ENCODE results near the gene NT5M. TPM values are rescaled to one million over a fixed set of nuclear protein-coding genes. Genes with fewer than 3 reads are reported as not detected.
A peak's percentile ranks its signal among the peaks of the same experiment; 100 is the strongest.

Gene NT5M
- total and polyA plus RNA-seq, 9 of the 15 experiments (the other 6 are each of a cell fraction or from before 2014, with no cell fraction given), result 0.24 to 10.1 (median 3.4) TPM

DNA sequence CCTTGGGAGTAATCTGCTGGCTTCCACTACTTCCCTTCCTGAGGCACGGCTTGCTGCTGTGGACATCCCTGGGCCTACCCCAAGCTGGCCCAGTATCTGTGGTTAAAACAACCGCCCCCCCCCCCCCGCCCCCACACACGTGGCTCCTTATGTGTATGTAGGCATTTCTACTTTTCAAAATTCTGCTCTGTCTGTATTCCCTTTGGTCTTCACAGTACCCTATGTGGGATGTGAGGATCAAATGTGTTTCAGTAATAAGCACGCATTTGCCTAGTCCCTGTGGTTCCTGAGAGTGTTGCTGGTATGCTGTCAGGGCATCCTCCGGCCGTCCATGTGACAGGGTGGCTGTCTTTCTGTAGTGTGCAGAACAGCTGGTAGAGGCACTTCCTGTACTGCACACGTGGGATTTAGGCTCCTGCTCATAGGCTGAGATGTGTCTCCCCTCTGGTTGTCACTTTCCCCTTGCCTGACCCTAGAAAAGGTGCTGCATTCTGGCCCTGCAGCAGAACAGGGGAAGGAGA lies 2.2 kb downstream of the NT5M start:
- Histone ChIP-seq H4K20me1 (replicated peaks; ENCODE audit: control insufficient read depth, insufficient read depth, low read length) (no peaks in the 10 kb centered on the region), H3K4me3 (peak overlapping the region; percentile 74; the same call in 1 of the 2 replicates), H3K9me3 (replicated peaks; ENCODE audit: control insufficient read depth, insufficient read depth, low read depth, low read length) (no peaks in the 10 kb centered on the region), H3K9ac (ENCODE audit: insufficient read depth in 1 of 2, low read depth in 2 of 2, low read length in 2 of 2) (peak overlapping the region; percentile 62 to 85; a peak in 3 of 4 replicates), H3K27ac (ENCODE audit: extremely low read depth, low read depth, low read length) (peak overlapping the region; percentile 89), H3K4me1 (replicated peaks in 1 of 2; ENCODE audit: control insufficient read depth in 2 of 2, insufficient read depth in 2 of 2, low read length in 2 of 2) (peaks cover 18 to 22% of the 10 kb centered on the region in 2 experiments; a peak in 4 of 5 replicates), H3K4me2 (ENCODE audit: insufficient read depth, low read length) (peak overlapping the region; percentile 90), H3K36me3 (ENCODE audit: control insufficient read depth, insufficient read depth, low read length) (peaks cover 9% of the 10 kb centered on the region; the same call in 2 of the 3 replicates), H2AFZ (ENCODE audit: low read depth, low read length) (peak overlapping the region; percentile 79), H3K79me2 (ENCODE audit: control insufficient read depth, insufficient read depth, low read length) (peaks cover 39% of the 10 kb centered on the region), H3K9me1 (ENCODE audit: control insufficient read depth, insufficient read depth, low read length) (no peaks in the 10 kb centered on the region), H3K27me3 (ENCODE audit: control insufficient read depth in 2 of 2, insufficient read depth in 2 of 2, low read length in 2 of 2) (no peaks in the 10 kb centered on the region)
- BruUV-seq (replicated peaks), result no TSS peak
- DNase-seq (ENCODE audit: extremely low read depth in 1 of 4, low spot score in 3 of 4) (peak; percentile 38 to 79 (median 59)), FAIRE-seq (peak; percentile 95), ATAC-seq (peak; percentile 64)
- in situ Hi-C loops (cut with MboI), result no loop called here
- CTCF ChIA-PET (ENCODE audit: low intra/inter-chr PET ratio), result no interaction called here
- intact Hi-C loops (cut with micrococcal nuclease), result no loop called here
- WGBS (ENCODE audit: insufficient coverage, low coverage, missing lambda C conversion rate), result 7% methylated on average over 5 of the region's 8 CpGs
- POLR2A ChIA-PET, result interaction anchor here (0.6 kb wide), 1 partner anchor 67 kb away, joined by 3 read pairs; no protein-coding TSS in a partner anchor
- TF ChIP-seq ILK (tag; IDR thresholded peaks at IDR 0.05; ENCODE audit: borderline replicate concordance, low read depth) (no peak), NR2C2 (CRISPR knock-in tag; IDR thresholded peaks at IDR 0.05) (0 out of 2 replicates have a peak, but pooled peaks have one; percentile 36), NR2C2 (tag; IDR thresholded peaks at IDR 0.05) (no peak), HNRNPK (IDR thresholded peaks at IDR 0.05; ENCODE audit: low read depth, low read length, poor library complexity, severe bottlenecking) (no peak), BHLHE40 (IDR thresholded peaks at IDR 0.05; ENCODE audit: low read length) (peak; percentile 6; the same call in 1 of the 2 replicates), SPI1 (IDR thresholded peaks at IDR 0.05; ENCODE audit: borderline replicate concordance, low read depth, low read length) (0 out of 2 replicates have a peak, but pooled peaks have one; percentile 35), RFX1 (IDR thresholded peaks at IDR 0.05) (no peak), ZNF217 (CRISPR knock-in tag; IDR thresholded peaks at IDR 0.05) (no peak), ZNF316 (IDR thresholded peaks at IDR 0.05) (no peak), MAZ (CRISPR knock-in tag; conservative IDR thresholded peaks at IDR 0.05 in 1 of 2, IDR thresholded peaks at IDR 0.05 in 1 of 2) (0 out of 4 replicates have a peak, but pooled peaks of 1 of the 2 experiments have one; percentile 12), HDAC1 (IDR thresholded peaks at IDR 0.05) (peak in 1 of 2 experiments; percentile 93; a peak in 2 of 4 replicates), FOXK2 (conservative IDR thresholded peaks at IDR 0.05 in 1 of 2, IDR thresholded peaks at IDR 0.05 in 1 of 2; ENCODE audit: low read depth in 2 of 2) (no peak), SMARCA5 (IDR thresholded peaks at IDR 0.05) (no peak), MXI1 (IDR thresholded peaks at IDR 0.05; ENCODE audit: low read depth, low read length) (peak; percentile 78; the same call in 1 of the 2 replicates), RBFOX2 (IDR thresholded peaks at IDR 0.05; ENCODE audit: low read depth, low read length) (no peak)
- TF ChIP-seq, protein P1, sequence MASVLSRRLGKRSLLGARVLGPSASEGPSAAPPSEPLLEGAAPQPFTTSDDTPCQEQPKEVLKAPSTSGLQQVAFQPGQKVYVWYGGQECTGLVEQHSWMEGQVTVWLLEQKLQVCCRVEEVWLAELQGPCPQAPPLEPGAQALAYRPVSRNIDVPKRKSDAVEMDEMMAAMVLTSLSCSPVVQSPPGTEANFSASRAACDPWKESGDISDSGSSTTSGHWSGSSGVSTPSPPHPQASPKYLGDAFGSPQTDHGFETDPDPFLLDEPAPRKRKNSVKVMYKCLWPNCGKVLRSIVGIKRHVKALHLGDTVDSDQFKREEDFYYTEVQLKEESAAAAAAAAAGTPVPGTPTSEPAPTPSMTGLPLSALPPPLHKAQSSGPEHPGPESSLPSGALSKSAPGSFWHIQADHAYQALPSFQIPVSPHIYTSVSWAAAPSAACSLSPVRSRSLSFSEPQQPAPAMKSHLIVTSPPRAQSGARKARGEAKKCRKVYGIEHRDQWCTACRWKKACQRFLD (CRISPR knock-in tag; IDR thresholded peaks at IDR 0.05), result no peak
- TF ChIP-seq, protein P2, sequence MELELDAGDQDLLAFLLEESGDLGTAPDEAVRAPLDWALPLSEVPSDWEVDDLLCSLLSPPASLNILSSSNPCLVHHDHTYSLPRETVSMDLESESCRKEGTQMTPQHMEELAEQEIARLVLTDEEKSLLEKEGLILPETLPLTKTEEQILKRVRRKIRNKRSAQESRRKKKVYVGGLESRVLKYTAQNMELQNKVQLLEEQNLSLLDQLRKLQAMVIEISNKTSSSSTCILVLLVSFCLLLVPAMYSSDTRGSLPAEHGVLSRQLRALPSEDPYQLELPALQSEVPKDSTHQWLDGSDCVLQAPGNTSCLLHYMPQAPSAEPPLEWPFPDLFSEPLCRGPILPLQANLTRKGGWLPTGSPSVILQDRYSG (tag; conservative IDR thresholded peaks at IDR 0.05; ENCODE audit: low read depth), result no peak
- TF ChIP-seq, protein P3, sequence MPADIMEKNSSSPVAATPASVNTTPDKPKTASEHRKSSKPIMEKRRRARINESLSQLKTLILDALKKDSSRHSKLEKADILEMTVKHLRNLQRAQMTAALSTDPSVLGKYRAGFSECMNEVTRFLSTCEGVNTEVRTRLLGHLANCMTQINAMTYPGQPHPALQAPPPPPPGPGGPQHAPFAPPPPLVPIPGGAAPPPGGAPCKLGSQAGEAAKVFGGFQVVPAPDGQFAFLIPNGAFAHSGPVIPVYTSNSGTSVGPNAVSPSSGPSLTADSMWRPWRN (IDR thresholded peaks at IDR 0.05; ENCODE audit: low read depth), result no peak
- TF ChIP-seq, protein P4, sequence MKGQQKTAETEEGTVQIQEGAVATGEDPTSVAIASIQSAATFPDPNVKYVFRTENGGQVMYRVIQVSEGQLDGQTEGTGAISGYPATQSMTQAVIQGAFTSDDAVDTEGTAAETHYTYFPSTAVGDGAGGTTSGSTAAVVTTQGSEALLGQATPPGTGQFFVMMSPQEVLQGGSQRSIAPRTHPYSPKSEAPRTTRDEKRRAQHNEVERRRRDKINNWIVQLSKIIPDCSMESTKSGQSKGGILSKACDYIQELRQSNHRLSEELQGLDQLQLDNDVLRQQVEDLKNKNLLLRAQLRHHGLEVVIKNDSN (CRISPR knock-in tag; IDR thresholded peaks at IDR 0.05), result peak; percentile 91

Data from K562 (cell line).